Spleen (tissue), 7 donors: ENCODE data around the gene PMM1.

Experiments
- CTCF ChIP-seq, 11 experiments: fragments of 200-600 bp in 7 of 11; fragments of 450-650 bp in 4 of 11; sonication (generic) in 4 of 11; IDR thresholded peaks in 8 of 11; conservative IDR thresholded peaks in 3 of 11; 1 replicate in 7 of 11; 2 replicates in 4 of 11; pipeline versions ENCODE4 v1.4.0 to v1.8.0; 2016 to 2021; ENCODE audit warnings: antibody characterized with exemption in 11 of 11, inconsistent platforms in 4 of 11, mild to moderate bottlenecking in 1 of 11
- POLR2A ChIP-seq, 3 donors: fragments of 450-650 bp; IDR thresholded peaks; one replicate each; pipeline ENCODE4 v1.5.1; 2017; ENCODE audit warnings: antibody characterized with exemption in 3 of 3, mild to moderate bottlenecking in 1 of 3
- POLR2AphosphoS5 ChIP-seq, 3 donors: sonication (generic); formaldehyde crosslinking; IDR thresholded peaks; one replicate each; pipeline ENCODE4 v1.5.1; 2017; ENCODE audit warnings: antibody characterized with exemption in 3 of 3
- donor health status: DM: no; HTN: no; CAD: no; lungs with moderate emphysema.
- donor health status: DM: no; HTN: no; CAD: no.
- donor health status: DM: no; HTN: no; CAD: no.

GRCh38 chr22:41571786-41572185, 17.9 kb downstream of the PMM1 start:
- no peak for TF ChIP-seq CTCF (IDR thresholded peaks at IDR 0.05 in 8 of 11, conservative IDR thresholded peaks at IDR 0.05 in 3 of 11)
- no peak for TF ChIP-seq POLR2A (IDR thresholded peaks at IDR 0.05)
- TF ChIP-seq POLR2AphosphoS5 (IDR thresholded peaks at IDR 0.05) = no peak
